WTC11 (cell line): ENCODE results near the gene ZNF200. TPM values are rescaled to one million over a fixed set of nuclear protein-coding genes. Genes with fewer than 3 reads are reported as not detected.
"Not testable (repeated sequence)": the region's sequence is repeated elsewhere in the genome, so short reads cannot be mapped to it uniquely, and the experiment has no call there.

ENCODE experiments used
- ATAC-seq: fragments of 200-7000 bp; cut with Tn5 transposase; 2 replicates; pipeline ENCODE4 v1.10.0; 2021; ENCODE audit warnings: mild to moderate bottlenecking, moderate library complexity
- CTCF ChIA-PET: fragments of 300-600 bp; sonication (Branson Sonifier 250); formaldehyde crosslinking; loops from one replicate; lab custom pipeline; 2021; ENCODE audit warnings: antibody characterized with exemption; lab: Charles Lee
- POLR2A ChIA-PET: fragments of 350-600 bp; sonication (Branson Sonifier 250); formaldehyde crosslinking; loops from one replicate; lab custom pipeline; 2021; ENCODE audit warnings: antibody characterized with exemption; lab: Charles Lee
- DNase-seq: peaks from one replicate; pipeline ENCODE4 v3.0.0; 2021; ENCODE audit warnings: low spot score
- H3K27ac Mint-ChIP-seq: 2 replicates; pipeline ENCODE4 v1.8.0; 2021; ENCODE audit warnings: mixed read lengths
- H3K27me3 Mint-ChIP-seq: 2 replicates; pipeline ENCODE4 v1.8.0; 2021; ENCODE audit warnings: low read depth, mild to moderate bottlenecking, moderate library complexity, mixed read lengths
- H3K36me3 Mint-ChIP-seq: 2 replicates; pipeline ENCODE4 v1.8.0; 2021; ENCODE audit warnings: mixed read lengths
- H3K4me1 Mint-ChIP-seq: 2 replicates; pipeline ENCODE4 v1.8.0; 2022; ENCODE audit warnings: mixed read lengths
- H3K4me3 Mint-ChIP-seq: 2 replicates; pipeline ENCODE4 v1.8.0; 2021; ENCODE audit warnings: mild to moderate bottlenecking, moderate library complexity, mixed read lengths
- H3K9me3 Mint-ChIP-seq: 2 replicates; pipeline ENCODE4 v1.8.0; 2021; ENCODE audit warnings: mixed read lengths
- AR ChIP-seq: fragments of 250-450 bp; sonication (Bioruptor Pico); IDR thresholded peaks from 2 replicates; pipeline ENCODE4 v1.9.0; 2021; ENCODE audit warnings: mild to moderate bottlenecking
- CDX4 ChIP-seq: fragments of 250-450 bp; sonication (Bioruptor Pico); IDR thresholded peaks from 2 replicates; pipeline ENCODE4 v1.9.0; 2021; ENCODE audit warnings: moderate library complexity, mild to moderate bottlenecking, inconsistent platforms, borderline replicate concordance
- CREB1 ChIP-seq: sonication (generic); formaldehyde crosslinking; IDR thresholded peaks from 2 replicates; pipeline ENCODE4 v1.8.0; 2023; ENCODE audit warnings: mild to moderate bottlenecking, missing genetic modification reagents
- ETV6 ChIP-seq: sonication (generic); formaldehyde crosslinking; IDR thresholded peaks from 2 replicates; pipeline ENCODE4 v1.8.1; 2022; ENCODE audit warnings: mild to moderate bottlenecking, missing genetic modification reagents
- FOXJ3 ChIP-seq: sonication (generic); formaldehyde crosslinking; IDR thresholded peaks from 2 replicates; pipeline ENCODE4 v1.9.0; 2021; ENCODE audit warnings: missing genetic modification reagents, mild to moderate bottlenecking, borderline replicate concordance
- FOXK1 ChIP-seq: sonication (generic); formaldehyde crosslinking; IDR thresholded peaks from 2 replicates; pipeline ENCODE4 v1.8.0; 2022; ENCODE audit warnings: mild to moderate bottlenecking, moderate library complexity, missing genetic modification reagents
- FOXP1 ChIP-seq: sonication (generic); formaldehyde crosslinking; IDR thresholded peaks from 2 replicates; pipeline ENCODE4 v1.8.0; 2022; ENCODE audit warnings: missing genetic modification reagents, mild to moderate bottlenecking, moderate library complexity, borderline replicate concordance
- GABPB1 ChIP-seq: sonication (generic); formaldehyde crosslinking; IDR thresholded peaks from 2 replicates; pipeline ENCODE4 v1.8.1; 2023; ENCODE audit warnings: mild to moderate bottlenecking, missing genetic modification reagents
- HMGA2 ChIP-seq: fragments of 250-450 bp; sonication (Bioruptor Pico); IDR thresholded peaks from 2 replicates; pipeline ENCODE4 v1.4.0; 2021; ENCODE audit warnings: mild to moderate bottlenecking, moderate library complexity
- JUN ChIP-seq: sonication (generic); formaldehyde crosslinking; IDR thresholded peaks from 2 replicates; pipeline ENCODE4 v1.8.0; 2023; ENCODE audit warnings: mild to moderate bottlenecking, missing genetic modification reagents
- KAT7 ChIP-seq: sonication (generic); formaldehyde crosslinking; IDR thresholded peaks from 2 replicates; pipeline ENCODE4 v1.8.1; 2023; ENCODE audit warnings: missing genetic modification reagents, mild to moderate bottlenecking, borderline replicate concordance
- OVOL2 ChIP-seq: fragments of 250-450 bp; sonication (Bioruptor Pico); IDR thresholded peaks from 2 replicates; pipeline ENCODE4 v1.9.0; 2021; ENCODE audit warnings: mild to moderate bottlenecking, borderline replicate concordance
- PRDM15 ChIP-seq: sonication (generic); formaldehyde crosslinking; IDR thresholded peaks from 2 replicates; pipeline ENCODE4 v1.8.0; 2022; ENCODE audit warnings: missing genetic modification reagents
- PRRX2 ChIP-seq: fragments of 250-450 bp; sonication (Bioruptor Pico); IDR thresholded peaks from 2 replicates; pipeline ENCODE4 v1.8.0; 2021; ENCODE audit warnings: mild to moderate bottlenecking
- RORB ChIP-seq: fragments of 250-450 bp; sonication (Bioruptor Pico); IDR thresholded peaks from 2 replicates; pipeline ENCODE4 v1.9.0; 2021; ENCODE audit warnings: mild to moderate bottlenecking
- SOX15 ChIP-seq: fragments of 250-450 bp; sonication (Bioruptor Pico); IDR thresholded peaks from 2 replicates; pipeline ENCODE4 v1.9.0; 2021; ENCODE audit warnings: mild to moderate bottlenecking
- SP1 ChIP-seq: sonication (generic); formaldehyde crosslinking; conservative IDR thresholded peaks from 2 replicates; pipeline ENCODE4 v1.8.1; 2022; ENCODE audit warnings: missing genetic modification reagents
- ZSCAN18 ChIP-seq: fragments of 250-450 bp; sonication (Bioruptor Pico); IDR thresholded peaks from 2 replicates; pipeline ENCODE4 v2.1.2; 2022; ENCODE audit warnings: mild to moderate bottlenecking, moderate library complexity
- total RNA-seq: library from RNA; stranded (reverse); gene quantifications from 3 replicates; pipeline ENCODE4 v1.2.3, GENCODE V29; 2021
- TF ChIP-seq, protein P1 (sequence below): sonication (generic); formaldehyde crosslinking; conservative IDR thresholded peaks from 2 replicates; pipeline ENCODE4 v1.8.1; 2022; ENCODE audit warnings: mild to moderate bottlenecking, missing genetic modification reagents
- TF ChIP-seq, protein P2 (sequence below): sonication (generic); formaldehyde crosslinking; IDR thresholded peaks from 2 replicates; pipeline ENCODE4 v1.8.1; 2022; ENCODE audit warnings: mild to moderate bottlenecking, moderate library complexity, missing genetic modification reagents
- TF ChIP-seq, protein P3 (sequence below): sonication (generic); formaldehyde crosslinking; IDR thresholded peaks from 2 replicates; pipeline ENCODE4 v1.8.0; 2022; ENCODE audit warnings: mild to moderate bottlenecking, missing genetic modification reagents

ZNF200 gene
- total RNA-seq, 1 experiment from 2014 or later = 9.7 TPM

DNA sequence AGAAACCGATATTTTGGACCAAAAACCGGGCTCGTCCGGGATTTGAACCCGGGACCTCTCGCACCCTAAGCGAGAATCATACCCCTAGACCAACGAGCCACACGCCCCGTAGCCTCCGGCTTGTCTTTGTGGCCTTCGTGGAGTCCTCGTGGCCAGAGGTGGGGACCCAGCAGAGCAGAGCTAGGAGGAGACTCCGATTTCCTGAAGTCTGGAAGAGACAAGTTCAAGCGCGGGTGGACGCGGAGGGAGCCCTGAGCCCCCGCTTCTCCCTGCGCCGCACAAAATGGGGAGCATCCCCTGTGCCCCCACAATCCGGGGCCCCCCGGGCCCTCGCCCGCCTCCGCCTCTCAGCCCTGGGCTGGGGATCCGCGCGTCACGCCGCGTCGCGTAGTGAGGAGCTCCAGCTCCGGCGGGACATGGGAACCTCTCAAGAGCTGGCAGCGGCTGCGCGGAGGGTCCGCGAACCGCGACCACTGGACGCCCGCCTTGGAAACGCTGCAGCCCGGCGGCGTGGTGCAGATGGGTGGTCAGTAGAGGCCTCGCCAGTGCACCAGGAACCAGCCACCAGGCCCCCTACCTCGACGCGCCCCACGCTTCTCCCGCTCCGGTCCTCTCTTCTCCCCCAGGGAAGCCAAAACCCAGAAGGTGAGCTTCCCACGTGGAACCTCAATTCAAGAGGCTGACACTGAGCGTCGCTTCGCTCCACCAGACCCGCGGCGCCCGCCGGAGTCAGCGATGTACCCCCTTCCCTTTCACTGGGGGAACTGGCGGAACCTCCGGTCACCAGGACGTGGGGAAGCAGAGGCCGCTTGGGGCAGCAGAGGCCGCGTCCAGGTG, 52.1 kb downstream of the ZNF200 start (continued):
- TF ChIP-seq PRDM15 (no peak), ETV6 (CRISPR knock-in tag) (peak; percentile 58; the same call in 1 of the 2 replicates), FOXJ3 (CRISPR knock-in tag) (no peak), PRRX2 (CRISPR knock-in tag) (no peak), SP1 (CRISPR knock-in tag) (peak; percentile 52; the same call in 1 of the 2 replicates), JUN (CRISPR knock-in tag) (no peak), FOXP1 (peak; percentile 32; the same call in 1 of the 2 replicates), GABPB1 (CRISPR knock-in tag) (peak; percentile 66; the same call in 1 of the 2 replicates), CREB1 (CRISPR knock-in tag) (no peak)
- TF ChIP-seq, protein P1, sequence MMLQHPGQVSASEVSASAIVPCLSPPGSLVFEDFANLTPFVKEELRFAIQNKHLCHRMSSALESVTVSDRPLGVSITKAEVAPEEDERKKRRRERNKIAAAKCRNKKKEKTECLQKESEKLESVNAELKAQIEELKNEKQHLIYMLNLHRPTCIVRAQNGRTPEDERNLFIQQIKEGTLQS = no peak
- TF ChIP-seq, protein P2, sequence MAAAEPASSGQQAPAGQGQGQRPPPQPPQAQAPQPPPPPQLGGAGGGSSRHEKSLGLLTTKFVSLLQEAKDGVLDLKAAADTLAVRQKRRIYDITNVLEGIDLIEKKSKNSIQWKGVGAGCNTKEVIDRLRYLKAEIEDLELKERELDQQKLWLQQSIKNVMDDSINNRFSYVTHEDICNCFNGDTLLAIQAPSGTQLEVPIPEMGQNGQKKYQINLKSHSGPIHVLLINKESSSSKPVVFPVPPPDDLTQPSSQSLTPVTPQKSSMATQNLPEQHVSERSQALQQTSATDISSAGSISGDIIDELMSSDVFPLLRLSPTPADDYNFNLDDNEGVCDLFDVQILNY (CRISPR knock-in tag) = no peak

DNA sequence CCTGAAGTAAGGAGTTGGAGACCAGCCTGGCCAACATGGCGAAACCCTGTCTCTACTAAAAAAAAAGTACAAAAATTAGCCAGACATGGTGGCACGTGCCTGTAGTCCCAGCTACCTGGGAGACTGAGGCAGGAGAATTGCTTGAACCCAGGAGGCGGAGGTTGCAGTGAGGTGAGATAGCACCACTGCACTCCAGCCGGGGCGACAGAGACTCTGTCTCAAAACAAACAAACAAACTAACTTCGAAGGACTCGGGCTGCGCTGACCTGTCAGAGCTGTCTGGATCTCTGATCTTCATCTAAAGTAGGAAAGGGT, 52.7 kb downstream of the ZNF200 start:
- CTCF ChIA-PET = interaction anchor here (1.0 to 5.3 kb wide), 10 partner anchors 8 to 309 kb away, joined by 3 to 50 read pairs (median 12); partner anchors contain the start of genes ZNF174 and ZSCAN32
- Mint-ChIP-seq H3K4me3 (peak overlapping the region; percentile 98), H3K4me1 (peaks cover 14% of the 10 kb centered on the region), H3K27me3 (peaks cover 64% of the 10 kb centered on the region)
- POLR2A ChIA-PET = interaction anchor here (1.0 to 2.3 kb wide), 4 partner anchors 11 to 85 kb away, joined by 3 to 14 read pairs (median 4); no protein-coding TSS in a partner anchor
- ATAC-seq, H3K9me3 Mint-ChIP-seq, H3K36me3 Mint-ChIP-seq, DNase-seq, H3K27ac Mint-ChIP-seq: not testable (repeated sequence)

DNA sequence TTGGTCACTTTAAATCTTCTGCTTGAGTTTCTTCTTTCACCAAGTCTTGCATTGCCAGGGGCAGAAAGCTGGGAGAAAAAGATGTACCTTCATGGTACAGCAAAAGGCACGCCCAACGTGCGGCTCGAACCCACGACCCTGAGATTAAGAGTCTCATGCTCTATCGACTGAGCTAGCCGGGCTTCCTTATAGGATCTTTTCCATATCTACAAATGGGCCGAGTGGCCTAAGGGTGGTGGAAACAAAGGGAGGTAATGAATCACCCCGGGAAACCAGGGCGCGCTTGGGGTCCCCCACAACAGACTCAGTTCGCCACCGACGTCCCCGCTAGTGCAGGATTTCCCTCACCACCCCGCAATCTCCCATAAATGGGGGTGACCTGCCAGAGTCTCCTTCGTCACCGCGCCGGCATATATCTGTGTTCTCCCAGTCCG, 54.5 kb downstream of the ZNF200 start:
- ChIA-PET CTCF (interaction anchor here (0.6 to 5.3 kb wide), 7 partner anchors 9 to 149 kb away, joined by 3 to 50 read pairs (median 5); partner anchors contain the start of gene ZNF213), POLR2A (no interaction called here)
- Mint-ChIP-seq H3K4me1 (peaks cover 12% of the 10 kb centered on the region), H3K9me3 (no peaks in the 10 kb centered on the region), H3K27ac (no peak overlapping the region), H3K4me3 (peak overlapping the region; percentile 98), H3K27me3 (peaks cover 71% of the 10 kb centered on the region), H3K36me3 (no peaks in the 10 kb centered on the region)
- peak; percentile 72 for DNase-seq
- ATAC-seq = peak; percentile 29
- TF ChIP-seq SOX15 (CRISPR knock-in tag) (no peak), RORB (no peak), HMGA2 (CRISPR knock-in tag) (no peak), CDX4 (no peak), ZSCAN18 (CRISPR knock-in tag) (no peak), AR (no peak), KAT7 (CRISPR knock-in tag) (no peak), OVOL2 (CRISPR knock-in tag) (no peak), FOXK1 (CRISPR knock-in tag) (no peak)
- TF ChIP-seq, protein P3, sequence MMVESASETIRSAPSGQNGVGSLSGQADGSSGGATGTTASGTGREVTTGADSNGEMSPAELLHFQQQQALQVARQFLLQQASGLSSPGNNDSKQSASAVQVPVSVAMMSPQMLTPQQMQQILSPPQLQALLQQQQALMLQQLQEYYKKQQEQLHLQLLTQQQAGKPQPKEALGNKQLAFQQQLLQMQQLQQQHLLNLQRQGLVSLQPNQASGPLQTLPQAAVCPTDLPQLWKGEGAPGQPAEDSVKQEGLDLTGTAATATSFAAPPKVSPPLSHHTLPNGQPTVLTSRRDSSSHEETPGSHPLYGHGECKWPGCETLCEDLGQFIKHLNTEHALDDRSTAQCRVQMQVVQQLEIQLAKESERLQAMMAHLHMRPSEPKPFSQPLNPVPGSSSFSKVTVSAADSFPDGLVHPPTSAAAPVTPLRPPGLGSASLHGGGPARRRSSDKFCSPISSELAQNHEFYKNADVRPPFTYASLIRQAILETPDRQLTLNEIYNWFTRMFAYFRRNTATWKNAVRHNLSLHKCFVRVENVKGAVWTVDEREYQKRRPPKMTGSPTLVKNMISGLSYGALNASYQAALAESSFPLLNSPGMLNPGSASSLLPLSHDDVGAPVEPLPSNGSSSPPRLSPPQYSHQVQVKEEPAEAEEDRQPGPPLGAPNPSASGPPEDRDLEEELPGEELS (CRISPR knock-in tag) = no peak
